Spleen (tissue), 11 donors: ENCODE results near the gene CA11. TPM values are rescaled to one million over a fixed set of nuclear protein-coding genes. Genes with fewer than 3 reads are reported as not detected.
A peak's percentile ranks its signal among the peaks of the same experiment; 100 is the strongest.

Source experiments
- DNase-seq: peaks from one replicate; pipeline ENCODE4 v3.0.0-alpha.2; 2020
- H3K27ac ChIP-seq, 8 donors: fragments of 200-600 bp; sonication (generic) in 7 of 8; 1 replicate in 4 of 8; 2 replicates in 4 of 8; pipeline versions ENCODE4 v1.5.0 to v1.8.0; 2016 to 2021; ENCODE audit warnings: inconsistent platforms in 4 of 8, mild to moderate bottlenecking in 4 of 8, moderate library complexity in 1 of 8
- H3K27me3 ChIP-seq, 7 donors: fragments of 200-600 bp; sonication (generic) in 6 of 7; replicated peaks in 1 of 7; 1 replicate in 4 of 7; 2 replicates in 3 of 7; pipeline versions ENCODE4 v1.5.0 to v1.8.0; 2016 to 2021; ENCODE audit warnings: inconsistent platforms in 3 of 7, mild to moderate bottlenecking in 1 of 7
- H3K36me3 ChIP-seq, 6 donors: fragments of 200-600 bp; sonication (generic) in 5 of 6; 1 replicate in 4 of 6; 2 replicates in 2 of 6; pipeline versions ENCODE4 v1.5.0 to v1.8.0; 2016 to 2021; ENCODE audit warnings: inconsistent platforms in 2 of 6
- H3K4me1 ChIP-seq, 6 donors: fragments of 200-600 bp; sonication (generic) in 5 of 6; 1 replicate in 3 of 6; 2 replicates in 3 of 6; pipeline versions ENCODE4 v1.5.0 to v1.8.0; 2016 to 2021; ENCODE audit warnings: inconsistent platforms in 3 of 6
- H3K4me3 ChIP-seq, 8 donors: fragments of 200-600 bp; sonication (generic) in 7 of 8; 1 replicate in 4 of 8; 2 replicates in 4 of 8; pipeline versions ENCODE4 v1.5.0 to v1.8.0; 2016 to 2021; ENCODE audit warnings: inconsistent platforms in 4 of 8, mild to moderate bottlenecking in 4 of 8, moderate library complexity in 2 of 8
- H3K9me3 ChIP-seq, 8 donors: fragments of 200-600 bp; sonication (generic) in 7 of 8; 1 replicate in 4 of 8; 2 replicates in 4 of 8; pipeline versions ENCODE4 v1.5.0 to v1.8.0; 2016 to 2021; ENCODE audit warnings: inconsistent platforms in 4 of 8
- CTCF ChIP-seq, 11 experiments: fragments of 200-600 bp in 7 of 11; fragments of 450-650 bp in 4 of 11; sonication (generic) in 4 of 11; IDR thresholded peaks in 8 of 11; conservative IDR thresholded peaks in 3 of 11; 1 replicate in 7 of 11; 2 replicates in 4 of 11; pipeline versions ENCODE4 v1.4.0 to v1.8.0; 2016 to 2021; ENCODE audit warnings: antibody characterized with exemption in 11 of 11, inconsistent platforms in 4 of 11, mild to moderate bottlenecking in 1 of 11
- POLR2A ChIP-seq, 3 donors: fragments of 450-650 bp; IDR thresholded peaks; one replicate each; pipeline ENCODE4 v1.5.1; 2017; ENCODE audit warnings: antibody characterized with exemption in 3 of 3, mild to moderate bottlenecking in 1 of 3
- POLR2AphosphoS5 ChIP-seq, 3 donors: sonication (generic); formaldehyde crosslinking; IDR thresholded peaks; one replicate each; pipeline ENCODE4 v1.5.1; 2017; ENCODE audit warnings: antibody characterized with exemption in 3 of 3
- WGBS, 5 donors: extraction: QIAGEN DNeasy Blood & Tissue Kit in 3 of 5; methylation state at CpG; one replicate each; pipeline versions ENCODE4 v1.1.5 to v1.1.7; 2013 to 2018; 5-methylcytosine and 5-hydroxymethylcytosine counted together
- intact Hi-C: fragments of 100-400 bp; cut with DNase I; formaldehyde crosslinking; loops from one replicate; pipeline ENCODE4 v1.15.0; 2023; ENCODE audit warnings: low total_unique reads
- polyA plus RNA-seq, 3 donors: library from polyadenylated mRNA; stranded (reverse); fragments of 200-250 nt; gene quantifications; one replicate each; pipeline ENCODE4 v1.2.1, GENCODE V29; 2013
- total RNA-seq, 7 donors: library from RNA; depleted of rRNA in 3 of 7; stranded (reverse); fragments of >200 nt in 3 of 7; fragmentation: NEBNext Ultra II Directional in 4 of 7; extraction: Animal tissue kit (Norgen Biotek cat#: 25700) in 4 of 7; gene quantifications; one replicate each; pipeline versions ENCODE4 v1.1.0 to v1.2.1, GENCODE V29; 2016 to 2021
- donor health status: healthy with polysubstance abuse.
- donor health status: DM: no; HTN: no; CAD: no; lungs with moderate emphysema.
- donor health status: DM: no; HTN: no; CAD: no.
- donor health status: Bipolar disorder and iron deficiency.
- donor health status: healthy.
- donor health status: DM: no; HTN: no; CAD: no.
- donor health status: DM: yes; HTN: yes; CAD: no.

CA11 gene
- total and polyA plus RNA-seq, 10 donors: 1.9 to 14.5 (median 7.8) TPM

GRCh38 chr19:48624791-48625723, 20.9 kb downstream of the CA11 start:
- Histone ChIP-seq H3K36me3 (peaks cover 0 to 72% (median 20%) of the 10 kb centered on the region in 6 donors), H3K27ac (peak overlapping the region in 6 of 8 donors; percentile 64 to 96 (median 85))
- 73 to 82% (median 78%) methylated on average over 23 to 24 of the region's 24 CpGs for WGBS, 5 donors

GRCh38 chr19:48624067-48624594, 21.9 kb downstream of the CA11 start:
- DNase-seq: peak; percentile 100
- no peaks in the 10 kb centered on the region for H3K9me3 ChIP-seq
- peaks cover 18 to 93% (median 45%) of the 10 kb centered on the region in 6 donors for H3K4me1 ChIP-seq
- TF ChIP-seq POLR2AphosphoS5 (IDR thresholded peaks at IDR 0.05) (peak; percentile 63 to 89 (median 79)), CTCF (IDR thresholded peaks at IDR 0.05 in 8 of 11, conservative IDR thresholded peaks at IDR 0.05 in 3 of 11) (peak in 1 of 11 experiments; percentile 10), POLR2A (IDR thresholded peaks at IDR 0.05) (no peak)
- intact Hi-C loops: no loop called here
- 0 to 2% (median 1%) methylated on average over 14 to 40 of the region's 40 CpGs for WGBS, 5 donors
- no peaks in the 10 kb centered on the region for H3K27me3 ChIP-seq
- peaks cover 0 to 63% (median 11%) of the 10 kb centered on the region in 6 donors for H3K36me3 ChIP-seq
- H3K4me3 ChIP-seq: peak overlapping the region in 7 of 8 donors; percentile 15 to 67 (median 36)
- peak overlapping the region; percentile 32 to 96 (median 76) for H3K27ac ChIP-seq

More at GRCh38 chr19:48624791-48625723, 20.9 kb downstream of the CA11 start:
- H3K27me3 ChIP-seq: no peaks in the 10 kb centered on the region
- DNase-seq: peak; percentile 84
- peak overlapping the region in 3 of 8 donors; percentile 29 to 67 (median 39) for H3K4me3 ChIP-seq
- H3K9me3 ChIP-seq: no peaks in the 10 kb centered on the region
- intact Hi-C loops: no loop called here
- H3K4me1 ChIP-seq: peaks cover 18 to 96% (median 43%) of the 10 kb centered on the region in 6 donors
- TF ChIP-seq POLR2AphosphoS5 (IDR thresholded peaks at IDR 0.05) (no peak), POLR2A (IDR thresholded peaks at IDR 0.05) (no peak), CTCF (IDR thresholded peaks at IDR 0.05 in 8 of 11, conservative IDR thresholded peaks at IDR 0.05 in 3 of 11) (no peak)

GRCh38 chr19:48623556-48624066, 22.4 kb downstream of the CA11 start:
- H3K4me3 ChIP-seq: peak overlapping the region in 6 of 8 donors; percentile 21 to 67 (median 38)
- no peaks in the 10 kb centered on the region for H3K27me3 ChIP-seq
- peaks cover 0 to 58% (median 9%) of the 10 kb centered on the region in 6 donors for H3K36me3 ChIP-seq
- H3K9me3 ChIP-seq: no peaks in the 10 kb centered on the region
- H3K27ac ChIP-seq: peak overlapping the region in 7 of 8 donors; percentile 64 to 96 (median 78)
- DNase-seq: no peak
- intact Hi-C loops: no loop called here
- H3K4me1 ChIP-seq: peaks cover 18 to 90% (median 47%) of the 10 kb centered on the region in 6 donors
- TF ChIP-seq POLR2AphosphoS5 (IDR thresholded peaks at IDR 0.05) (no peak), CTCF (IDR thresholded peaks at IDR 0.05 in 8 of 11, conservative IDR thresholded peaks at IDR 0.05 in 3 of 11) (no peak), POLR2A (IDR thresholded peaks at IDR 0.05) (no peak)
- 42 to 47% (median 43%) methylated on average over 8 of the region's 8 CpGs for WGBS, 5 donors
